WTC11 (cell line): Measurements from ENCODE around the gene NFAT5. TPM values are rescaled to one million over a fixed set of nuclear protein-coding genes. Genes with fewer than 3 reads are reported as not detected.

Source experiments
- ATAC-seq: fragments of 200-7000 bp; cut with Tn5 transposase; 2 replicates; pipeline ENCODE4 v1.10.0; 2021; ENCODE audit warnings: mild to moderate bottlenecking, moderate library complexity
- CTCF ChIA-PET: fragments of 300-600 bp; sonication (Branson Sonifier 250); formaldehyde crosslinking; loops from one replicate; lab custom pipeline; 2021; ENCODE audit warnings: antibody characterized with exemption; lab: Charles Lee
- POLR2A ChIA-PET: fragments of 350-600 bp; sonication (Branson Sonifier 250); formaldehyde crosslinking; loops from one replicate; lab custom pipeline; 2021; ENCODE audit warnings: antibody characterized with exemption; lab: Charles Lee
- DNase-seq: peaks from one replicate; pipeline ENCODE4 v3.0.0; 2021; ENCODE audit warnings: low spot score
- H3K27ac Mint-ChIP-seq: 2 replicates; pipeline ENCODE4 v1.8.0; 2021; ENCODE audit warnings: mixed read lengths
- H3K27me3 Mint-ChIP-seq: 2 replicates; pipeline ENCODE4 v1.8.0; 2021; ENCODE audit warnings: low read depth, mild to moderate bottlenecking, moderate library complexity, mixed read lengths
- H3K36me3 Mint-ChIP-seq: 2 replicates; pipeline ENCODE4 v1.8.0; 2021; ENCODE audit warnings: mixed read lengths
- H3K4me1 Mint-ChIP-seq: 2 replicates; pipeline ENCODE4 v1.8.0; 2022; ENCODE audit warnings: mixed read lengths
- H3K4me3 Mint-ChIP-seq: 2 replicates; pipeline ENCODE4 v1.8.0; 2021; ENCODE audit warnings: mild to moderate bottlenecking, moderate library complexity, mixed read lengths
- H3K9me3 Mint-ChIP-seq: 2 replicates; pipeline ENCODE4 v1.8.0; 2021; ENCODE audit warnings: mixed read lengths
- ARID4B ChIP-seq: sonication (generic); formaldehyde crosslinking; IDR thresholded peaks from 2 replicates; pipeline ENCODE4 v1.8.0; 2023; ENCODE audit warnings: missing genetic modification reagents, mild to moderate bottlenecking, borderline replicate concordance
- ATF1 ChIP-seq: sonication (generic); formaldehyde crosslinking; IDR thresholded peaks from 2 replicates; pipeline ENCODE4 v1.8.1; 2023; ENCODE audit warnings: mild to moderate bottlenecking, moderate library complexity, missing genetic modification reagents
- CBFB ChIP-seq: sonication (generic); formaldehyde crosslinking; IDR thresholded peaks from 2 replicates; pipeline ENCODE4 v1.8.1; 2022; ENCODE audit warnings: mild to moderate bottlenecking, low read depth, missing genetic modification reagents
- ELF4 ChIP-seq: sonication (generic); formaldehyde crosslinking; IDR thresholded peaks from 2 replicates; pipeline ENCODE4 v1.8.1; 2022; ENCODE audit warnings: low read depth, mild to moderate bottlenecking, moderate library complexity, missing genetic modification reagents
- ESRRA ChIP-seq: sonication (generic); formaldehyde crosslinking; IDR thresholded peaks from 2 replicates; pipeline ENCODE4 v1.8.1; 2022; ENCODE audit warnings: mild to moderate bottlenecking, missing genetic modification reagents, borderline replicate concordance
- GRHL2 ChIP-seq: fragments of 250-450 bp; sonication (Bioruptor Pico); IDR thresholded peaks from 2 replicates; pipeline ENCODE4 v1.8.0; 2022; ENCODE audit warnings: mild to moderate bottlenecking, moderate library complexity; ENCODE audit not compliant: insufficient replicate concordance, severe bottlenecking
- GTF2I ChIP-seq: fragments of 250-450 bp; sonication (Bioruptor Pico); conservative IDR thresholded peaks from 2 replicates; pipeline ENCODE4 v1.4.0; 2021; ENCODE audit warnings: mild to moderate bottlenecking
- HMGA2 ChIP-seq: fragments of 250-450 bp; sonication (Bioruptor Pico); IDR thresholded peaks from 2 replicates; pipeline ENCODE4 v1.4.0; 2021; ENCODE audit warnings: mild to moderate bottlenecking, moderate library complexity
- HMGXB4 ChIP-seq: sonication (generic); formaldehyde crosslinking; IDR thresholded peaks from 2 replicates; pipeline ENCODE4 v1.8.1; 2023; ENCODE audit warnings: mild to moderate bottlenecking, moderate library complexity, missing genetic modification reagents
- NR1H2 ChIP-seq: sonication (generic); formaldehyde crosslinking; IDR thresholded peaks from 2 replicates; pipeline ENCODE4 v1.9.0; 2021; ENCODE audit warnings: mild to moderate bottlenecking, moderate library complexity, missing genetic modification reagents
- NR2C2 ChIP-seq: sonication (generic); formaldehyde crosslinking; IDR thresholded peaks from 2 replicates; pipeline ENCODE4 v1.8.0; 2022; ENCODE audit warnings: mild to moderate bottlenecking, missing genetic modification reagents
- OVOL2 ChIP-seq: fragments of 250-450 bp; sonication (Bioruptor Pico); IDR thresholded peaks from 2 replicates; pipeline ENCODE4 v1.9.0; 2021; ENCODE audit warnings: mild to moderate bottlenecking, borderline replicate concordance
- ZBTB21 ChIP-seq: sonication (generic); formaldehyde crosslinking; IDR thresholded peaks from 2 replicates; pipeline ENCODE4 v1.8.1; 2023; ENCODE audit warnings: mild to moderate bottlenecking, missing genetic modification reagents, borderline replicate concordance
- ZNF121 ChIP-seq: sonication (generic); formaldehyde crosslinking; IDR thresholded peaks from 2 replicates; pipeline ENCODE4 v1.8.0; 2023; ENCODE audit warnings: missing genetic modification reagents
- ZNF317 ChIP-seq: sonication (generic); formaldehyde crosslinking; IDR thresholded peaks from 2 replicates; pipeline ENCODE4 v1.8.1; 2023; ENCODE audit warnings: low read depth, mild to moderate bottlenecking, moderate library complexity, missing genetic modification reagents, borderline replicate concordance
- total RNA-seq: library from RNA; stranded (reverse); gene quantifications from 3 replicates; pipeline ENCODE4 v1.2.3, GENCODE V29; 2021
- TF ChIP-seq, protein P1 (sequence below): sonication (generic); formaldehyde crosslinking; IDR thresholded peaks from 2 replicates; pipeline ENCODE4 v1.8.1; 2023; ENCODE audit warnings: mild to moderate bottlenecking, missing genetic modification reagents, moderate library complexity
- TF ChIP-seq, protein P2 (sequence below): sonication (generic); formaldehyde crosslinking; IDR thresholded peaks from 2 replicates; pipeline ENCODE4 v1.8.1; 2023; ENCODE audit warnings: mild to moderate bottlenecking, missing genetic modification reagents
- TF ChIP-seq, protein P3 (sequence below): fragments of 250-450 bp; sonication (Bioruptor Pico); IDR thresholded peaks from 2 replicates; pipeline ENCODE4 v1.8.0; 2021; ENCODE audit warnings: mild to moderate bottlenecking
- TF ChIP-seq, protein P4 (sequence below): fragments of 250-450 bp; sonication (Bioruptor Pico); IDR thresholded peaks from 2 replicates; pipeline ENCODE4 v1.9.0; 2021; ENCODE audit warnings: mild to moderate bottlenecking, borderline replicate concordance

The NFAT5 gene
- total RNA-seq, 1 experiment from 2014 or later, result 23.2 TPM

- no peaks in the 10 kb centered on the region for H3K9me3 Mint-ChIP-seq
- H3K36me3 Mint-ChIP-seq, result peaks cover 15% of the 10 kb centered on the region
- no peak for TF ChIP-seq ARID4B
- TF ChIP-seq, protein P1, sequence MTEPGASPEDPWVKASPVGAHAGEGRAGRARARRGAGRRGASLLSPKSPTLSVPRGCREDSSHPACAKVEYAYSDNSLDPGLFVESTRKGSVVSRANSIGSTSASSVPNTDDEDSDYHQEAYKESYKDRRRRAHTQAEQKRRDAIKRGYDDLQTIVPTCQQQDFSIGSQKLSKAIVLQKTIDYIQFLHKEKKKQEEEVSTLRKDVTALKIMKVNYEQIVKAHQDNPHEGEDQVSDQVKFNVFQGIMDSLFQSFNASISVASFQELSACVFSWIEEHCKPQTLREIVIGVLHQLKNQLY (CRISPR knock-in tag), result no peak
- TF ChIP-seq, protein P2, sequence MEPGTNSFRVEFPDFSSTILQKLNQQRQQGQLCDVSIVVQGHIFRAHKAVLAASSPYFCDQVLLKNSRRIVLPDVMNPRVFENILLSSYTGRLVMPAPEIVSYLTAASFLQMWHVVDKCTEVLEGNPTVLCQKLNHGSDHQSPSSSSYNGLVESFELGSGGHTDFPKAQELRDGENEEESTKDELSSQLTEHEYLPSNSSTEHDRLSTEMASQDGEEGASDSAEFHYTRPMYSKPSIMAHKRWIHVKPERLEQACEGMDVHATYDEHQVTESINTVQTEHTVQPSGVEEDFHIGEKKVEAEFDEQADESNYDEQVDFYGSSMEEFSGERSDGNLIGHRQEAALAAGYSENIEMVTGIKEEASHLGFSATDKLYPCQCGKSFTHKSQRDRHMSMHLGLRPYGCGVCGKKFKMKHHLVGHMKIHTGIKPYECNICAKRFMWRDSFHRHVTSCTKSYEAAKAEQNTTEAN (CRISPR knock-in tag), result no peak
- TF ChIP-seq ZNF317 (CRISPR knock-in tag), result no peak
- no peak for TF ChIP-seq GTF2I
- no peak for TF ChIP-seq ZNF121
- TF ChIP-seq, protein P3, sequence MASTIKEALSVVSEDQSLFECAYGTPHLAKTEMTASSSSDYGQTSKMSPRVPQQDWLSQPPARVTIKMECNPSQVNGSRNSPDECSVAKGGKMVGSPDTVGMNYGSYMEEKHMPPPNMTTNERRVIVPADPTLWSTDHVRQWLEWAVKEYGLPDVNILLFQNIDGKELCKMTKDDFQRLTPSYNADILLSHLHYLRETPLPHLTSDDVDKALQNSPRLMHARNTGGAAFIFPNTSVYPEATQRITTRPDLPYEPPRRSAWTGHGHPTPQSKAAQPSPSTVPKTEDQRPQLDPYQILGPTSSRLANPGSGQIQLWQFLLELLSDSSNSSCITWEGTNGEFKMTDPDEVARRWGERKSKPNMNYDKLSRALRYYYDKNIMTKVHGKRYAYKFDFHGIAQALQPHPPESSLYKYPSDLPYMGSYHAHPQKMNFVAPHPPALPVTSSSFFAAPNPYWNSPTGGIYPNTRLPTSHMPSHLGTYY (CRISPR knock-in tag), result no peak
- TF ChIP-seq ESRRA (CRISPR knock-in tag), result no peak
- TF ChIP-seq, protein P4, sequence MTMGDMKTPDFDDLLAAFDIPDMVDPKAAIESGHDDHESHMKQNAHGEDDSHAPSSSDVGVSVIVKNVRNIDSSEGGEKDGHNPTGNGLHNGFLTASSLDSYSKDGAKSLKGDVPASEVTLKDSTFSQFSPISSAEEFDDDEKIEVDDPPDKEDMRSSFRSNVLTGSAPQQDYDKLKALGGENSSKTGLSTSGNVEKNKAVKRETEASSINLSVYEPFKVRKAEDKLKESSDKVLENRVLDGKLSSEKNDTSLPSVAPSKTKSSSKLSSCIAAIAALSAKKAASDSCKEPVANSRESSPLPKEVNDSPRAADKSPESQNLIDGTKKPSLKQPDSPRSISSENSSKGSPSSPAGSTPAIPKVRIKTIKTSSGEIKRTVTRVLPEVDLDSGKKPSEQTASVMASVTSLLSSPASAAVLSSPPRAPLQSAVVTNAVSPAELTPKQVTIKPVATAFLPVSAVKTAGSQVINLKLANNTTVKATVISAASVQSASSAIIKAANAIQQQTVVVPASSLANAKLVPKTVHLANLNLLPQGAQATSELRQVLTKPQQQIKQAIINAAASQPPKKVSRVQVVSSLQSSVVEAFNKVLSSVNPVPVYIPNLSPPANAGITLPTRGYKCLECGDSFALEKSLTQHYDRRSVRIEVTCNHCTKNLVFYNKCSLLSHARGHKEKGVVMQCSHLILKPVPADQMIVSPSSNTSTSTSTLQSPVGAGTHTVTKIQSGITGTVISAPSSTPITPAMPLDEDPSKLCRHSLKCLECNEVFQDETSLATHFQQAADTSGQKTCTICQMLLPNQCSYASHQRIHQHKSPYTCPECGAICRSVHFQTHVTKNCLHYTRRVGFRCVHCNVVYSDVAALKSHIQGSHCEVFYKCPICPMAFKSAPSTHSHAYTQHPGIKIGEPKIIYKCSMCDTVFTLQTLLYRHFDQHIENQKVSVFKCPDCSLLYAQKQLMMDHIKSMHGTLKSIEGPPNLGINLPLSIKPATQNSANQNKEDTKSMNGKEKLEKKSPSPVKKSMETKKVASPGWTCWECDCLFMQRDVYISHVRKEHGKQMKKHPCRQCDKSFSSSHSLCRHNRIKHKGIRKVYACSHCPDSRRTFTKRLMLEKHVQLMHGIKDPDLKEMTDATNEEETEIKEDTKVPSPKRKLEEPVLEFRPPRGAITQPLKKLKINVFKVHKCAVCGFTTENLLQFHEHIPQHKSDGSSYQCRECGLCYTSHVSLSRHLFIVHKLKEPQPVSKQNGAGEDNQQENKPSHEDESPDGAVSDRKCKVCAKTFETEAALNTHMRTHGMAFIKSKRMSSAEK, result no peak
- TF ChIP-seq NR2C2 (CRISPR knock-in tag), result no peak
- TF ChIP-seq NR1H2 (CRISPR knock-in tag), result no peak
- TF ChIP-seq HMGA2 (CRISPR knock-in tag), result no peak
- TF ChIP-seq OVOL2, result no peak
- TF ChIP-seq GRHL2 (CRISPR knock-in tag), result no peak
- TF ChIP-seq ZBTB21 (CRISPR knock-in tag), result no peak
- no peak for TF ChIP-seq HMGXB4
- no peak for TF ChIP-seq ELF4 (CRISPR knock-in tag)
- TF ChIP-seq ATF1 (CRISPR knock-in tag), result no peak
- TF ChIP-seq CBFB (CRISPR knock-in tag), result no peak
- TF ChIP-seq, all 79 proteins: peak for 0
- ATAC-seq (no peak), DNase-seq (no peak)
- no peak overlapping the region for H3K4me3 Mint-ChIP-seq
- ChIA-PET CTCF (interaction anchor here (0.7 kb wide), 1 partner anchor 29 kb away, joined by 3 read pairs; no protein-coding TSS in a partner anchor), POLR2A (no interaction called here)
- no peaks in the 10 kb centered on the region for H3K27me3 Mint-ChIP-seq
- H3K27ac Mint-ChIP-seq, result no peak overlapping the region
- H3K4me1 Mint-ChIP-seq, result no peaks in the 10 kb centered on the region
Observed at GRCh38 chr16:69672998-69673713, 107.4 kb downstream of the NFAT5 start.
